ENCODE measurements around the gene SYP. TPM values are rescaled to one million over a fixed set of nuclear protein-coding genes. Genes with fewer than 3 reads are reported as not detected.

The SYP gene
- total RNA-seq, 3 donors from 2014 or later (not counting 1 experiment from before 2014, with no cell fraction given), result 0.36 to 1.0 (median 0.80) TPM

GRCh38 chrX:49247916-49248811 lies 48.2 kb upstream of the SYP start:
- H3K27me3 Mint-ChIP-seq (ENCODE audit: low read depth in 2 of 2), result no peaks in the 10 kb centered on the region
- H3K9me3 ChIP-seq (ENCODE audit: control insufficient read depth, insufficient read depth, low read length), result no peaks in the 10 kb centered on the region
- no peak overlapping the region for H3K4me3 ChIP-seq (ENCODE audit: low read length)
- H3K36me3 Mint-ChIP-seq, result no peaks in the 10 kb centered on the region
- peaks cover 27% of the 10 kb centered on the region for H3K36me3 ChIP-seq (ENCODE audit: control insufficient read depth, insufficient read depth, low read length)
- H3K4me3 Mint-ChIP-seq, result no peak overlapping the region
- peaks cover 8 to 20% of the 10 kb centered on the region in 2 donors for H3K4me1 Mint-ChIP-seq
- intact Hi-C loops (cut with micrococcal nuclease), result no loop called here
- WGBS (ENCODE audit: insufficient coverage), result 97% methylated on average over 28 of the region's 28 CpGs
- DNase-seq (no peak), ATAC-seq (no peak)
- H3K27ac ChIP-seq (ENCODE audit: low read length), result no peak overlapping the region
- no peak overlapping the region for H3K27ac Mint-ChIP-seq
- H3K9me3 Mint-ChIP-seq, result no peaks in the 10 kb centered on the region
- TF ChIP-seq, protein P1, sequence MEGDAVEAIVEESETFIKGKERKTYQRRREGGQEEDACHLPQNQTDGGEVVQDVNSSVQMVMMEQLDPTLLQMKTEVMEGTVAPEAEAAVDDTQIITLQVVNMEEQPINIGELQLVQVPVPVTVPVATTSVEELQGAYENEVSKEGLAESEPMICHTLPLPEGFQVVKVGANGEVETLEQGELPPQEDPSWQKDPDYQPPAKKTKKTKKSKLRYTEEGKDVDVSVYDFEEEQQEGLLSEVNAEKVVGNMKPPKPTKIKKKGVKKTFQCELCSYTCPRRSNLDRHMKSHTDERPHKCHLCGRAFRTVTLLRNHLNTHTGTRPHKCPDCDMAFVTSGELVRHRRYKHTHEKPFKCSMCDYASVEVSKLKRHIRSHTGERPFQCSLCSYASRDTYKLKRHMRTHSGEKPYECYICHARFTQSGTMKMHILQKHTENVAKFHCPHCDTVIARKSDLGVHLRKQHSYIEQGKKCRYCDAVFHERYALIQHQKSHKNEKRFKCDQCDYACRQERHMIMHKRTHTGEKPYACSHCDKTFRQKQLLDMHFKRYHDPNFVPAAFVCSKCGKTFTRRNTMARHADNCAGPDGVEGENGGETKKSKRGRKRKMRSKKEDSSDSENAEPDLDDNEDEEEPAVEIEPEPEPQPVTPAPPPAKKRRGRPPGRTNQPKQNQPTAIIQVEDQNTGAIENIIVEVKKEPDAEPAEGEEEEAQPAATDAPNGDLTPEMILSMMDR (IDR thresholded peaks at IDR 0.05), result no peak
- H3K27me3 ChIP-seq (ENCODE audit: control insufficient read depth, insufficient read depth, low read length), result no peaks in the 10 kb centered on the region
- H3K4me1 ChIP-seq (ENCODE audit: control insufficient read depth, insufficient read depth, low read length), result peaks cover 4% of the 10 kb centered on the region

GRCh38 chrX:49247346-49247745 lies 47.4 kb upstream of the SYP start:
- peaks cover 8 to 18% of the 10 kb centered on the region in 2 donors for H3K4me1 Mint-ChIP-seq
- Histone ChIP-seq H3K4me3 (ENCODE audit: low read length) (no peak overlapping the region), H3K27me3 (ENCODE audit: control insufficient read depth, insufficient read depth, low read length) (no peaks in the 10 kb centered on the region), H3K27ac (ENCODE audit: low read length) (no peak overlapping the region), H3K9me3 (ENCODE audit: control insufficient read depth, insufficient read depth, low read length) (no peaks in the 10 kb centered on the region), H3K4me1 (ENCODE audit: control insufficient read depth, insufficient read depth, low read length) (peaks cover 4% of the 10 kb centered on the region), H3K36me3 (ENCODE audit: control insufficient read depth, insufficient read depth, low read length) (peaks cover 34% of the 10 kb centered on the region)
- DNase-seq, result no peak
- intact Hi-C loops (cut with micrococcal nuclease), result no loop called here
- H3K27me3 Mint-ChIP-seq (ENCODE audit: low read depth in 2 of 2), result no peaks in the 10 kb centered on the region
- H3K36me3 Mint-ChIP-seq, result no peaks in the 10 kb centered on the region
- TF ChIP-seq, protein P1 (IDR thresholded peaks at IDR 0.05), result no peak
- no peak overlapping the region for H3K27ac Mint-ChIP-seq
- 96% methylated on average over 11 of the region's 11 CpGs for WGBS (ENCODE audit: insufficient coverage)
- H3K9me3 Mint-ChIP-seq, result no peaks in the 10 kb centered on the region
- ATAC-seq, result no peak
- no peak overlapping the region for H3K4me3 Mint-ChIP-seq

DNA sequence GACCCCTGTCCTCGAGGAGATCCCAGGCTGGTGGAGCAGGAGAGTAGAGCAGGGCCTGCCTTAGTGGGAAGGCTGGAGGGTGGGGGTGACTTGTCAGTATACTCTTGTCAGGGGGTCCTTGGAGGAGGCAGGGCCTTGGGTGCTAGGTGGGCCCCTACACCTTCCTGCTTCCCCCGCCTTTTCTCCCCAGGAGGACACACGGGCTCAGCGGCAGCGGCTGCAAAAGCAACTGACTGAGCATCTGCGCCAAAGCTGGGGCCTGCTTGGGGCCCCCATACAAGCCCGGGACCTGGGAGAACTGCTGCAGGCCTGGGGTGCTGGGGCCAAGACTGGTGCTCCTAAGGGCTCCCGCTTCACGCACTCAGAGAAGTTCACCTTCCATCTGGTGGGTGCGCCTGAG lies 46.5 kb upstream of the SYP start:
- Histone ChIP-seq H3K36me3 (ENCODE audit: control insufficient read depth, insufficient read depth, low read length) (peaks cover 34% of the 10 kb centered on the region), H3K27ac (ENCODE audit: low read length) (no peak overlapping the region), H3K4me3 (ENCODE audit: low read length) (no peak overlapping the region), H3K9me3 (ENCODE audit: control insufficient read depth, insufficient read depth, low read length) (no peaks in the 10 kb centered on the region), H3K27me3 (ENCODE audit: control insufficient read depth, insufficient read depth, low read length) (no peaks in the 10 kb centered on the region), H3K4me1 (ENCODE audit: control insufficient read depth, insufficient read depth, low read length) (peaks cover 4% of the 10 kb centered on the region)
- DNase-seq, result no peak
- ATAC-seq, result no peak
- Mint-ChIP-seq H3K4me3 (no peak overlapping the region), H3K9me3 (no peaks in the 10 kb centered on the region), H3K27ac (no peak overlapping the region), H3K36me3 (no peaks in the 10 kb centered on the region), H3K27me3 (ENCODE audit: low read depth in 2 of 2) (no peaks in the 10 kb centered on the region), H3K4me1 (peaks cover 8 to 10% of the 10 kb centered on the region in 2 donors)
- WGBS (ENCODE audit: insufficient coverage), result 97% methylated on average over 7 of the region's 10 CpGs
- TF ChIP-seq, protein P1 (IDR thresholded peaks at IDR 0.05), result no peak
- intact Hi-C loops (cut with micrococcal nuclease), result no loop called here
